Activated CD4-positive, CD25-positive, alpha-beta regulatory T cell treated with anti-CD3 and anti-CD28 coated beads, Interleukin-2, amount 50 U/mL, for 72 hours (primary cell): Measurements from ENCODE around the gene MAN1A1.
"Not testable (repeated sequence)": the region's sequence is repeated elsewhere in the genome, so short reads cannot be mapped to it uniquely, and the experiment has no call there.

Experiments
- DNase-seq: peaks from one replicate; pipeline ENCODE4 v3.0.0; 2021

Gene MAN1A1

DNA sequence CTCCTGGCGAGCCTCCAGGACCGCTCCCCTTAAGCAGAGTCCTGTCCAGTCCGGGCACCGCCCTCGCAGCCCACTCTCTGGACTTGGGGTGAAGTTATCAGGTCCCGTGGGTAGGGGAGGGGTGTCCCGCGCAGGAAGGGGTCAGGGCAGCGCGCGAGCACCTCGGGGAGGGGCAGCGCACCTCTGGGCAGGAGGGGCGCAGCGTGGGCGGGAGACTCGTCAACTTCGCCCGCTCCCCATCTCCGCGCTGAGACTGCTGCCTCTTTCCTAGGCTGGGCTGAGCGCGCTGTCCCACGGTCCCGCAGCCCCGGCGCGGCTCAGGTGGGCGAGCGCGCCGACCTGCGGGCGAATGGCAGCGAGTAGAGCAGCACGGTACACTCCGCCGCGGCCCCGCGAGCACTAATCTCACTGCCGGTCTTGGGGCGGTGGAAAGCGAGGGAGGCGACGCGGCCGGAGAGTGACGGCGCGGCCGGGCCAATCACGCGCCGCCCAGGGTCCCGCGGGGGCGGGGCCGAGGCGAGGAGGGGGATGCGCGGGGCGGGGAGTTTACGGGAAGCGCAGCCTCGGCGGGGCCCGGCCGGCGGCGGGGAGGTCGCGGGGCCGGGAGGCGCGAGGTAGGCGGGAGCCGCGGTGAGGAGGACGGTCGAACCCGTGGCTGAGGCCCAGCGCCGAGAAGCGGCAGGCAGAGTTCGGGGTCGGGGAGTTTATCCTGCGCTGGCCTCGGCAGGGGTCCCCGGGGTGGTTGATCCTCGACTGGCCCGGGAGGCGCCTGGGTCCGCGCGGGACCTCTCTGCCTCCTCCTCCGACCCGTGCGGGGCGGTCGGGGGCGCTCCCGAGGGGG is at the start of gene MAN1A1:
Gene MAN1A1 (minus strand): TSS at position 401 of the 841 bp plus-strand sequence. CDS start 696 bp downstream, outside the sequence.
- DNase-seq = peak; percentile 91

DNA sequence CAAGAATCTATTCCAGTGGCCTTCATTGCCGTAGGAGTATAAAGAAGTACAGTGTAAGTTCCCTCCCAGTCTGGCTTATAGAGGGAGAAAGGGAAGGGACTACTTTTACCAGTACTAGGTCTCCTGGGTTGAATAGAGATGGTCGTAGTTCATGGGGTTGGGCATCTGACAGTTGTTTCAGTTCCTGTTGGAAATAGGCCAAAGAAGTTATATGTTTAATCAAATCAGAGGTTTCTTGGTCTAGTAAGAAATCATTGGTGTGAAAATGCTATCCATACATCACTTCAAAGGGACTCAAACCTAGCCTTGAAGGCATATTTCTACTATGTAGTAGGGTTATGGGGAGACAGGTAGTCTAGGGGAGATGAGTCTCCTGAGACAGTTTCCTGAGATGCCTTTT is 45.6 kb upstream of the MAN1A1 start:
- no peak for DNase-seq

DNA sequence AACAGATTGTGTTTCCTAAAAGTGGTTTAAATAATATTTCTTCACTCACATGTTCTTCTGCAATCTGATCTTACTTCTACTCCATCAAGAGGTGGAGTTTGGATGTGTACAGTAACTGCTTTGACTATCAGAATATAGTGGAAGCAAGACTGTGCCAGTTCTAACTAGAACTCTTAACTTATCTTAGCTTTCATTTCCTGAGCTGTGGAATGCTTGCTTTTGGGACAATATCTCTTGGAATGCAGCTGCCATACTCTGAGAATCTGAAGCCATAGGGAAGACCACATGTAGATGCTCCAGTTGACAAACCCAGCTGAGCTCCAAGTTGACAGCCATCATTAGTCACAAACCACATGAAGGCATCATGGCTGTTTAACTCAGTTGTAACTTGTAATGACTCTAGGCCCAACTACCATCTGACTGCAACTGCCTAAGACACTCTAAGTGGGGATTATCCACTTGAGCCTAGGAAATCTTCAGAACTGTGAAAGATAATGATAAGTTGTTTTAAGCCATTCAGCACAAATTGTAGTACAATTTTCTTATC is 40.8 kb upstream of the MAN1A1 start:
- DNase-seq = no peak

DNA sequence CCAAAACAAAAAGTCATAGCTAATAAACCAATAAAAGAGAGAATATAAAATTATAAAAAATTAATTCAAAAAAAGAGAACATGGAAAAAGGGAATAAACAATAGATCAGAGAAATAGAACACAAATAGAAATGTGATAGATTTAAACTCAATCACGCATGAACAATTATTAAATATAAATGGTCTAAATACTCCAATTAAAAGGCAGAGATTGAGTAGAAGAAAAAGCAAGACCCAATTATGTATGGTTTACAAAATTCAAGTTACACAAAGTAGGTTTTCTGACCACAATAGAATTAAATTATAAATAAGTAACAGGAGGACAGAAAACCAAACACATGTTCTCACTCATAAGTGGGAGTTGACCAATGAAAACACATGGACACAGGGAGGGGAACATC is 36.4 kb upstream of the MAN1A1 start:
- no peak for DNase-seq

DNA sequence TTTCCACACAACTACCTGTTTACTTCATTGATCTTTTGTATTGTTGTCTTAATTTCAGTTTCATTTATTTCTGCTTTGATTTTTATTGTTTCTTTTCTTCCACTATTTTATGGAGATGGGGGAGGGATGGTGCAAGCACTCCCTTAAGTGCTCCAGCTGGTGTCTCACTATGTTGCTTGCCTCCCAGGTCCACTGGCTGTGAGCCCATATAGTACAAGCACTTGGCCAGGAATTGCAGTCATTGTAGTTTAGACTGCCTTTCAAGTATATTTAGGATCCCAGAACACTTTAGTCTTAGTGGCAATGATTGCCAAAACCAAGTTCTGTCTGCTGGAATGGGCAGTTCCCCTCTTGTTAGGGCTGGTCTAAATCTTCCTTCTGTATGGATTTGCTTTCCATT is 34.9 kb upstream of the MAN1A1 start:
- DNase-seq = no peak

DNA sequence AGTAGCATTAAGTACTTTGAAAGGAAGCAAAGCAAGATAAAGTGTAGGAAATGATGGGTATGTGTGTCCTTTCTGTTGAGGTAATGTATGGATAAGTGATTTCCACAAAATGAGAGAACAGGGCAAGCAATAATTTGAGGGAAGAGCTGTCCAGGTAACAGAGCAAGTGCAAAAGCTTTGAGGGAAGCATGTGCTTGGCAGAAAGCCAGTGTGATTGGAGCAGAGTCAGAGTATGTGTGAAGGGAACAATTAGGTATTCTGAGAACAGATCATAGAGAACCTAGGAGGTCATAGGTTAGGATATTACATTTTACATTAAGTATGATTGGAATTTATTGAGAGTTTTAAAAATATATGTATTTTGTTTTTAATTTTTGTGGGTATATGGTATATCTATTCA is 30.2 kb upstream of the MAN1A1 start:
- DNase-seq = no peak

DNA sequence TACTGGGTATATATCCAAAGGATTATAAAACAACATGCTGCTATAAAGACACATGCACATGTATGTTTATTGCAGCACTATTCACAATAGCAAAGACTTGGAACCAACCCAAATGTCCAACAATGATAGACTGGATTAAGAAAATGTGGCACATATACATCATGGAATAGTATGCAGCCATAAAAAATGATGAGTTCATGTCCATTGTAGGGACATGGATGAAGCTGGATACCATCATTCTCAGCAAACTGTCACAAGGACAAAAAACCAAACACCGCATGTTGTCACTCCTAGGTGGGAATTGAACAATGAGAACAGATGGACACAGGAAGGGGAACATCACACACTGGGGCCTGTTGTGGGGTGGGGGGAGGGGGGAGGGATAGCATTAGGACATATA is 27.5 kb upstream of the MAN1A1 start:
- DNase-seq = not testable (repeated sequence)

DNA sequence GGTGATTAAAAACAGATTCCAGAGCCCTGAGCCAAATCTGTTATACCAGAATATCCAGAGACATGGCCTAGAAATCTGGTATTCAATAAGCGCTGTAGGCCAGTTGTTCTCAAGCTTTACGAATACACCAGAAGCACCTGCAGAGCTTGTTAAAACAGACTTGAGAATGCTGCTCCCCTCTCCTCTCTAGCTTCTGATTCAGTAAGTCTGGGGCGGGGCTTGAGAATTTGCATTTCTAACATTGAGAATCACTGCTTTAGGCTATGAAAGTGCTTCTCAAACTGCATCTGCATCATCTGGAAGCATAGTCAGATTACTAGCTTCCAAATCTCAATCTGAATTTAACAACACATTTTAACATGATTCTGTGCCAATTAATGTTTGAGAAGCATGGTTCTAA is 20.5 kb upstream of the MAN1A1 start:
- no peak for DNase-seq

DNA sequence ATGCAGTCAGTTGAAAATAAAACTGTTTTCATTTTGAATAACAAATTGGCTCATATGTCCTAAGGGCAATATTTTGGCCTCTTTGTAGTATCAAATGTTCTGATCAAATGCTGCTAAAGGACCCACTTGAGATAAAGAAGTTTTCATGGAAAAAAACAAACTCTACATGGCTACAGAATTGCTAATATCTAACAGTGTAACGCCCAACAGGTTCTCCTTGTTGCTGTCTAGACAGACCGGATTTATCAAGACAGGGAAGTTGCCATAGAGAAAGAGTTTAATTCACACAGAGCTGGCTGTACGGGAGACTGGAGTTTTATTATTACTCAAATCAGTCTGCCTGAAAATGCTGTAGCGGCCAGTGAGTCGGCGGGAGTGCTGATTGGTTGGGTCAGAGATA is 19.4 kb upstream of the MAN1A1 start:
- DNase-seq = no peak

DNA sequence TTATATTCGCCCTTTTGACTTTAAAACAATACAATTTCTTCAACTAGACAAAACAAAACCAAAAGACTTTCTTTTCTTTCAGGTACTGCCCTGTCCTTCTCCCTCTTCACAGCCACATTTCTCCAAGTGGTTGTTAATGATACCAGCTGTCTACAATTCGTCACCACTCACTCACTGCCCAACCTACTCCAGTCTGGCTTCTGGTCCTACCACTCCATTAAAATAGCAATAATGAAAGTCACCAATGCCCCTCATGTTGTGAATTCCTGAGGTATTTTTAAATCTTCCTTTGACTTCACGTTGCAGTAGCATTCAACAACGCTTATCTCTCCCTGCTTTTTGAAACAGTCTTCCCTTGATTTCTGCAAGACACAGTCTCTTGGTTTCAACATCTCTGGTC is 11.6 kb upstream of the MAN1A1 start:
- no peak for DNase-seq

DNA sequence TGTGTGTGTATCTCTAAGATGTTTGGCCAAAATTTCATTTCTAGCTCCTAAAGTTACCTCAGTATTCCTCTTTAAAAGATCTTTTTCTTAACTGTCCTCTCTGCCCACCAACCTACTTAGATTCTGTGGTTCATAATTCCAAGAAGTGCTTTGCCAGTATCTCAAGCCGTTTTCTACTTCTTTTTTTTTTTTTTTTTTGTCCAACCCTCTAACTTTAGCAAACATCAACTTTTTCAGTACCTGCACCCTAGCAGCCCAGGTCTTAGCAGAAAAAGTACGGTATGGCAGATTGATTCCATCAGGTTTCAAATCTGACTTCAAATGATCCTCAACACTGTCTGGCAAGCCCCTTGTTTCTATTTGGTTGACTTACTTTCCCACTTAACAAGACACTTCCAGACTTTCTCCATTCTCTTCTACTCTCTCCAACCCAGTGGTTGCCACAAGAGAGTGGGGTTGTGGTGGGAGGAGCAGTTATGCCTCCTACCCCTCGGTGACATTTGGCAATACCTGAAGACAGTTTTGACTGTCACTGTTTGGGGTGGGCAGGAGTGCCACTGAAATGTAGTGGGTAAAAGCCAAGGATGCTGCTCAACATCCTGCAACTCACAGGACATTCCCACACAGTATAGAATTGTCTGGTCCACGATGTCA is 10.8 kb upstream of the MAN1A1 start:
- no peak for DNase-seq

DNA sequence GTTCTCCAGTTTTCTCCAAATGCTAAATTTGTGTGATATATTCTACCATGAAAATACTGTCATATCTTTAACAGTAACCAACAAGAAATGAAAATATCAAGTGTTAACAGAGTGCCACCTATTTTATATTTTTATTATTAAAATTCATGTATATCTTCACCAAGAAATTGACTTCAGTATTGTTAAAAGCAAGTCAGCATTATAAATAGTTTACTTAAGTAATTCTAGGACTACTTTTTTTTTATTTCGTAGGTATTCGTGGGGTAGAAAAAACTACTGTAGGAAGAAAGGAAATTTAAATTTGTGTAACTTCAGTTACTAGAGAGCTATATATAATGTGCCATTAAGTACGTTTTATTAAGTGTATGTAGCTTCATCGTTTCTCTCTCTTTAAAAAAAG is 6.3 kb upstream of the MAN1A1 start:
- no peak for DNase-seq

DNA sequence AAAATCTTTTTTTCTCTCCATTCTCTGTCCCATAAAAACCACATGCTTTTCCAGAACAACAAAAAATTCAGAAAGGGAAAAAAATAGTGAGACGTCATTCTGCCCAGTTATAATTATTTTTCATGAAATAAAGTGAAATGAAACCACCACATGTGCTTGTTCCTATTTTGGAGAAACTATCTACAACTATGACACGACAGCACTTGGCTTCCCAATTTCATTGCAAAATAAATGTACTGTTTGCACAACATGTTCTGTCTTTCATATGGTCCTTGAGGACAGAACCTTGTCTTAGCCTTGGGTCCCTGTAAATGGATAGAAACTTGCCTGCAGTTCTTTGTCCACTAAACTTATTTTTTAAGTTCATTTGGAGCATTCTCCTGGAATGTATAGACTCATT is 5.6 kb upstream of the MAN1A1 start:
- no peak for DNase-seq

DNA sequence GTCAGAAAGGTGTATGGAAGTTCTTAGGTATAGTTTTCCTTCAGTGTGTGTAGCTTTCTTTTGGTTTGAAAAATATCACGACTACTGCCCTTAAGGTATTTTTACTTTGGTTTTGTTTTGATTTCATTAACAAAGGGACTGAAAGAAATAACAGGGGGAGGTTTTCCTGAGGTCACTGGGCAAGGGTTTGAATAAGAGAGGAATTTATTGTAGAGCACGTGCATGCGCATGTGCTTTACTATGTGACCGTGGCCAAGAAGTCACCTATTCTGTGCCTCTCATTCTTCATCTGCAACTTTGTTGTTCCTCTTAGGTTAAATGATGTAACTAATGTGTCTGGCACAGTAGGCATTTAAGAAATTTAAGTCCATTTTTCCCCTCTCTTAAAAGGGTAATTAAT is 4.1 kb upstream of the MAN1A1 start:
- no peak for DNase-seq

DNA sequence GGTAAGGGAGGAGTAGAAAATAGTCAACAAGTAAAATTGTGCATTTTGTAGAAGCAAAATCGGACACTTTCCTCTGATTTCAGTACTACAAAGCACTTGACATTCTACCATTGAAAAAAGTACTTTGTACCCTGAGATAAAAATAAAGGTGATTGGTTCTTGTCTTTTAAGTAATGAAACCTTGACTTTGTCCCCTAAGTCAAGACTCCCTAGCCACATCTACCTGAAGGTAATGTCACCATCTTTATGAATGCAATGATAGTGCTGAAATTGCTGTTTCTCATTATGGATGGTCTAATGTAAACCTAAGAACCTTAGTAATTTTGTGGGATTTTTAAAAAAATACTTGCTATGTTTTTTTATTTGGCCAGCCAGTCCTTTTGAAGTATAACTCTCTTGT is 2.4 kb upstream of the MAN1A1 start:
- no peak for DNase-seq

DNA sequence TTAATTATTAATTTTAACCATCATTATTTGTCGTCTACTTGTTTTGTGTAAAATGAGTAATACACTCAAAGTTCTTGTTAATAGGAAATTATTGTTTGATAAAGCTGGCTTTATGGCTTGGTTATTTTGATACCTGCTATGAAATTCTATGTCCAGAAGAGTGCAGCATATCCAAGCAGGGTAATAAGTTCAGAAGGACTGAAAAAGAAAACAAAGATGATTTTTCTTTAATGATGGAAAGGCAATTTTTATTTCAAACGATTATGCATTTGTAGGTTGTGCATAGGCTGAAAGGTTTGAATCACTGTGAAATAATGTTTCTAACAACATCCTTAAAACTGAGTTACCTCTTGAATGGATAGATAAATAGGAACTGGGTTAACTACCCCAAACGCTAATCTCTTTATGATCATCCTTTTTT is 1.4 kb upstream of the MAN1A1 start:
- DNase-seq = no peak

DNA sequence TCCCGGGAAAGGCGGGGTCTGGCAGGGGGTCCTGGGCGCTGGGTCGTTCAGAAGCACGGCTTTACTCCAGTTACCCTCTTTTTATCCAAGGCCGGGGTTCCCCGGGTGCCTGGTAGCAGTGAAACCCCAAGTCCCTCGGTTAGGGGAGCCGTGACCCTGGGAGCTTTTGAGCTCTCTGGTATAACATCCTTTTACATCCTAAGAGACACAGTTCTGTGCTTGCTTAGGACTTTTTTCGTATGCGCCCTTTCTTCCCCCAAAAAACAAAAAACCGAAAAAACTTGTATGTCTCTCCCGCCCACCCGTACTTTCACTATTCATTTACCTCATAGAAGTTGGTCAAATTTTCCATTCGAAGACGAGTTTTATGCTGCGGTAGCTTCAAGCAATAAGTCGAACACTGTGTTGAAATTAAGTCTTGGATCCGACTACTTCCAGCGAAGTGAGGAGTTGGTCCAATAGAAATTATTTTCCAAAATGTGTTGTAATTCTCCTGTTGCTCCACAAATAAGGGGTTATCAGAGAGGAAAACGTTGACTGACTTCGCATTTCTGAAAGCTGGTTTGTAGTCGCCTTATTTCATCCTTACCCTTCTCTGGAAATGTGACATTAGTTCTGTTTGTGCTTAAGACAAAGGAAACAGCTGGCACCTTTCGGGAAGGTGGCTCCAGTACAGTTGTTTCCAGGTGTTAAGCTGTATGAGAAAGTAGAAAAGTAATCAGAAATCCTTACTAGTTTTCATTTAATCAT is 816 bp upstream of the MAN1A1 start:
- peak; percentile 63 for DNase-seq

DNA sequence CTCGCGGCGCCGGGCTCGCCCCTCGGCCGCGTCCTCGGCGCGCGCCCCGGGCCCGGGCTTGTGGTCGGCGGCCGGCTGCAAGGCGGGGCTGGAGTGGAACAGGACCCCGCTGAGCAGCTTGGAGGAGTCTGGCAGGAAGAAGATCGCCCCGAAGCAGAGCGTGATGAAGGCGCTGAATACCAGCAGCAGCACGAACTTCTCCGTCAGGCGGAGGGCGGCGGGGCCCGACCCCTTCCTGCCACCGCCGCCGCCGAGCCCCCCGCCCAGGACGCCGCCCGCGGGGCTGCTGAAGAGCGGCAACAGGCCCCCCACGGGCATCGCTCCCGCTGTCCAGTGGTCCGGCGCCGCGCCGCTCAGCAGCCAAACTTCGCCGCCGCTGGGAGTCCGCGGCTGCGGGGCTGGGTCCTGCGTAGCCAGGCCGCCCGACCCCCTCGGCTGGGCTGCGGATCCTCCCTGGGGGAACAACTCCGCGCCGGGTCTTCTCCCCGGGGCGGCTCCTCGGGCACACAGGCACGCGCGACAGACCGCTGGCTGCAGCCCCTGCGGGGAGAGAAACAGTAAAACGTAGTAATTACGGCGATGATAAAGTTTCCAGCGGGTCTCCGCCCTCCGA is 707 bp downstream of the MAN1A1 start:
- peak; percentile 45 for DNase-seq

DNA sequence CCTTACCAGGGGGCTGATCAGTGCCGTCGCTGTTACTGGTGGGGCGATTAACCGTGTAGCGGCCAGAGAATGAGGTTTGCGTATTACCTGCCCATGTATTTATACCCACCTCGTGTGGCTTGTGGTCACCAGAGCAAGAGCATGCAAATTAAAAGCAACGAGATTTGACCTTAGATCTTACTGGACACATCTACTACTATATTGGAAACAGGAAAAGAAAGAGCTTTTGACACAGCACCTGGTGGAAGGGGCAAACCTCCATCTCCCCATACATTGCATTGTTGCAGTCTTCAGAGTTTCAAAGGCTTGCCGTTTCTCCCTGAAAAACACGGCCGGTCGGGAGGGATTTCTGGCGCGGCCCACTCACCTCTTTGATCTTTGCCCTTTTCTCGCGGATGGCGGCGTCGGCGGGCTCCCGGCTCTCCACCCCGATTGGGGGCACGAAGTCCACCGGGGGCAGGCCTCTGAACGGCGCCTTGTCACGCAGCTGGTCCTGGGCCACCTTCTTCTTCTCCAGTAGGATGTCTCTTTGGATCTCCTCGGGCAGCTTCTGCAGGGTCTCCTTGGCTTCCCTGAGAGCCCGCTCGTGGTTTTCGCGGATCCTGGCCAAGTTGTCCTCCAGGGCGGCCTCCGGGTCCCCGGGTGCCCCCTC is 1.3 kb downstream of the MAN1A1 start:
- DNase-seq = peak; percentile 48

DNA sequence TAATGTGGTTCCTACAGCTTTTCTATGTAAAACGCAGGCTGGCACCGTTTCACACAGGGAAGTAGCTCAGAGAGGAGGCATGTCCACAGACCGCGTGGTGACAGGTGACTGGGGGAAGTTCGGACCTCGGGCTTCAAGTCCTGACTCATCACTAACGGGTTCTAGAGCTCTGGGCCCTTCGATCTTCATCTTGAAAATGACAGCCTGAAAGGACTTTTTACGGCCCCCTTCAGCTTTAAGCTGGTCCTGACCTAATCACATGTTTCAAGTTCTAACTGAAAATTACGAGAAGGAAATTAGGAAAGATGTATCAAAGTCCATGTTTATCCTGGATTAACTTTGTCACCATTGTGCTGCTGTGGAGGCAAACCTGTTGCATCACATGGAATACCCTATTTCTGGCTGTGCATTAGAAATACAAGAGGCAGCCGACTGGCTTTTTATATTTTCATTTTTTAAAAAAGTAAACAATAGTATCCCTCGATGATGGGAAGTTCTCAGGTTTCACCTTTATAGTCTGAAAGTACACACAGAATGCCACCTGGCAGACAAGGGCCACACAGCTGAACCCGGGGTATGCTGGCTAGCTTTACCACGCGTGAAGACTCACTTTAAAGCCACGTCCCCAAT is 2.0 kb downstream of the MAN1A1 start:
- DNase-seq = no peak

DNA sequence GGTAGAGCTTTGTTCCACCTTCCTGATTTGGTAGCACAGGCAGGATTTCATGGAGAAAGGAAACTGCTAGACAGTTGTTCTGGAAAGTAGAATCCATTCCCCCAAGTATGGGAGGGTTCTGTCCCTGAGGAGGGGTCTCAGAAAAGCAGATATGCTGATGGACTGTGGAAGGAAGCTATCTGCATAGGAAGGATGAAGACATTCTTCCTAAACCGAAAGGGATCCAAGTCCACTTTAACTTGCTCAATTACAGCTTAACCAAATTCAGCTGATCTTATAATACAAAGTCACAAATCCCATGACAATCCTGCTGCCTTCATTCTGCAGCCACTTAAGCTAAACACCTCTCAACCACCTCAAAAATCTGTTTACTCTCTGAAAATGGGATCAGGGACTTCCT is 2.6 kb downstream of the MAN1A1 start:
- DNase-seq = no peak

DNA sequence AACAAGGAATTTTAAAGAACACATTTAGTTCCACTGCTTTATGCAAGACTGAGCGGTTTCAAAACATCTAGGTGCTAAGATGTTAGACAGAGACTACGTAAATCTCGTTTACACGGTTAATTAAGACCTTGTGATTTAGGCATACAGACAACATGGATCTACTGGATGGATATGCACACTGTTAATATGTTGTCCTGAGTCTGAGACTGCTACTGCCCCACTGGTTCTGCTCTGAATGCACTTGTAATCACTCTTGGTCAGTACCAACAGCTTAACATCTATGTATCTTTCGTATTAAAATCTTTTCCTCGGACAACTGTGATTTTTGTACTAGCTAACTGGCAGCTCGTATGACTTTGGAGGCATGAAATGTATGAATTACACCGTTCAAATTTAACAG is 3.1 kb downstream of the MAN1A1 start:
- DNase-seq = no peak
